IMR-90 (cell line): ENCODE results near the gene PRDM1. TPM values are rescaled to one million over a fixed set of nuclear protein-coding genes. Genes with fewer than 3 reads are reported as not detected.

ENCODE experiments used
- ATAC-seq: fragments of 200-7000 bp; cut with Tn5 transposase; 2 replicates; pipeline ENCODE4 v1.9.1; 2020; ENCODE audit warnings: low read depth, mild to moderate bottlenecking, moderate library complexity
- BruUV-seq: library from RNA; stranded (reverse); fragments of 400-500 nt; replicated peaks from 2 replicates; lab custom pipeline; 2021; lab: Mats Ljungman, UMichigan
- CTCF ChIA-PET: fragments of 300-600 bp; formaldehyde crosslinking; extraction: SDS; loops from one replicate; lab custom pipeline; 2021; ENCODE audit warnings: antibody characterized with exemption; lab: Yijun Ruan, JAX
- POLR2A ChIA-PET: fragments of 300-600 bp; sonication (Branson Sonifier 250); formaldehyde crosslinking; loops from one replicate; lab custom pipeline; 2022; ENCODE audit warnings: antibody characterized with exemption; ENCODE audit not compliant: unreplicated experiment; lab: Charles Lee
- DNase-seq: peaks from one replicate; pipeline ENCODE4 v3.0.0; 2013
- H2AFZ ChIP-seq: replicated peaks from 2 replicates; pipeline ENCODE3; 2013; ENCODE audit warnings: low read length, mild to moderate bottlenecking; ENCODE audit not compliant: poor library complexity
- H2AK5ac ChIP-seq: 2 replicates; pipeline ENCODE4 v1.6.1; 2013; ENCODE audit warnings: low read depth, low read length, inconsistent platforms
- H2AK9ac ChIP-seq: replicated peaks from 2 replicates; pipeline ENCODE3; 2013; ENCODE audit warnings: mild to moderate bottlenecking, low read depth, low read length, moderate library complexity; ENCODE audit not compliant: poor library complexity
- H2BK120ac ChIP-seq: 2 replicates; pipeline ENCODE4 v1.6.1; 2013; ENCODE audit warnings: low read depth, low read length, inconsistent platforms
- H2BK15ac ChIP-seq: 3 replicates; pipeline ENCODE4 v1.6.1; 2013; ENCODE audit warnings: low read depth, low read length, inconsistent platforms
- H2BK20ac ChIP-seq: 2 replicates; pipeline ENCODE4 v1.6.1; 2013; ENCODE audit warnings: low read depth, mild to moderate bottlenecking, inconsistent platforms, low read length, moderate library complexity
- H2BK5ac ChIP-seq: 2 replicates; pipeline ENCODE4 v1.6.1; 2013; ENCODE audit warnings: mild to moderate bottlenecking, low read depth, low read length, inconsistent platforms; ENCODE audit not compliant: poor library complexity, severe bottlenecking
- H3K14ac ChIP-seq: replicated peaks from 2 replicates; pipeline ENCODE4 v1.6.1; 2013; ENCODE audit warnings: low read depth, low read length, inconsistent platforms
- H3K18ac ChIP-seq: 2 replicates; pipeline ENCODE4 v1.6.1; 2013; ENCODE audit warnings: low read depth, low read length, control low read depth
- H3K23ac ChIP-seq: 2 replicates; pipeline ENCODE4 v1.6.1; 2013; ENCODE audit warnings: low read depth, low read length, inconsistent platforms
- H3K27ac ChIP-seq: 2 replicates; pipeline ENCODE4 v1.5.1; 2013; ENCODE audit warnings: mild to moderate bottlenecking, control low read depth, low read length; ENCODE audit not compliant: insufficient read depth
- H3K27me3 ChIP-seq: 2 replicates; pipeline ENCODE4 v1.6.1; 2013; ENCODE audit warnings: low read length; ENCODE audit not compliant: control insufficient read depth, insufficient read depth
- H3K36me3 ChIP-seq: 2 replicates; pipeline ENCODE4 v1.6.1; 2013; ENCODE audit warnings: low read length, mixed read lengths; ENCODE audit not compliant: control insufficient read depth, insufficient read depth
- H3K4ac ChIP-seq: 2 replicates; pipeline ENCODE4 v1.6.1; 2013; ENCODE audit warnings: low read depth, low read length, inconsistent platforms
- H3K4me1 ChIP-seq: 2 replicates; pipeline ENCODE4 v1.6.1; 2013; ENCODE audit warnings: low read length, mixed read lengths; ENCODE audit not compliant: control insufficient read depth, insufficient read depth
- H3K4me2 ChIP-seq: 2 replicates; pipeline ENCODE4 v1.6.1; 2013; ENCODE audit warnings: low read depth, mild to moderate bottlenecking, control low read depth, low read length, moderate library complexity
- H3K4me3 ChIP-seq: 2 replicates; pipeline ENCODE4 v1.5.1; 2013; ENCODE audit warnings: low read depth, mild to moderate bottlenecking, control low read depth, low read length, moderate library complexity; ENCODE audit not compliant: insufficient read depth
- H3K56ac ChIP-seq: 2 replicates; pipeline ENCODE4 v1.6.1; 2013; ENCODE audit warnings: low read length, inconsistent platforms; ENCODE audit not compliant: insufficient read depth; ENCODE audit errors: extremely low read depth
- H3K79me1 ChIP-seq, 2 experiments: 2 replicates each; pipeline ENCODE4 v1.6.1; 2013; ENCODE audit warnings: low read length in 2 of 2, inconsistent platforms in 1 of 2, low read depth in 1 of 2
- H3K9ac ChIP-seq: 2 replicates; pipeline ENCODE4 v1.6.1; 2013; ENCODE audit warnings: low read depth, low read length, control low read depth
- H3K9me1 ChIP-seq: 2 replicates; pipeline ENCODE4 v1.6.1; 2013; ENCODE audit warnings: low read length, inconsistent platforms; ENCODE audit not compliant: insufficient read depth
- H3K9me3 ChIP-seq: 2 replicates; pipeline ENCODE4 v1.6.1; 2013; ENCODE audit warnings: low read length; ENCODE audit not compliant: control insufficient read depth, insufficient read depth
- H4K20me1 ChIP-seq: 2 replicates; pipeline ENCODE4 v1.6.1; 2013; ENCODE audit warnings: low read length, inconsistent platforms; ENCODE audit not compliant: insufficient read depth
- H4K5ac ChIP-seq: 2 replicates; pipeline ENCODE4 v1.6.1; 2013; ENCODE audit warnings: mild to moderate bottlenecking, low read depth, low read length, control low read depth
- H4K8ac ChIP-seq, 2 experiments: 2 replicates each; pipeline ENCODE4 v1.6.1; 2013; ENCODE audit warnings: low read depth in 2 of 2, low read length in 2 of 2, control low read depth in 1 of 2, inconsistent platforms in 1 of 2
- H4K91ac ChIP-seq: 2 replicates; pipeline ENCODE4 v1.6.1; 2013; ENCODE audit warnings: low read depth, low read length, inconsistent platforms; ENCODE audit not compliant: insufficient read depth
- CEBPB ChIP-seq: IDR thresholded peaks from 2 replicates; pipeline ENCODE4 v1.6.1; 2012; ENCODE audit warnings: low read depth, low read length, improper control_type of control experiment
- CTCF ChIP-seq: conservative IDR thresholded peaks from 2 replicates; pipeline ENCODE4 v1.5.1; 2012; ENCODE audit warnings: mild to moderate bottlenecking, low read depth, low read length, improper control_type of control experiment
- FOS ChIP-seq: fragments of 150-350 bp; IDR thresholded peaks from 2 replicates; pipeline ENCODE4 v1.6.1; 2016; ENCODE audit warnings: low read depth, low read length
- MAFK ChIP-seq: IDR thresholded peaks from 2 replicates; pipeline ENCODE4 v1.6.1; 2012; ENCODE audit warnings: low read depth, low read length, improper control_type of control experiment
- MXI1 ChIP-seq: IDR thresholded peaks from 2 replicates; pipeline ENCODE4 v1.6.1; 2012; ENCODE audit warnings: low read depth, mild to moderate bottlenecking, low read length, moderate library complexity, borderline replicate concordance
- NFE2L2 ChIP-seq: fragments of 150-350 bp; IDR thresholded peaks from 2 replicates; pipeline ENCODE4 v1.6.1; 2016; ENCODE audit warnings: low read depth, mild to moderate bottlenecking, low read length
- RAD21 ChIP-seq: IDR thresholded peaks from 2 replicates; pipeline ENCODE4 v1.6.1; 2012; ENCODE audit warnings: low read length, improper control_type of control experiment
- SMC3 ChIP-seq: fragments of 150-350 bp; IDR thresholded peaks from 2 replicates; pipeline ENCODE4 v1.6.1; 2016; ENCODE audit warnings: low read depth, mild to moderate bottlenecking, antibody characterized with exemption, low read length, moderate library complexity
- WGBS, 2 experiments: methylation state at CpG; one replicate each; pipeline versions ENCODE4 v1.1.5 to v1.1.7; 2013; ENCODE audit warnings: missing lambda C conversion rate in 2 of 2; ENCODE audit not compliant: insufficient read length in 1 of 2; ENCODE audit errors: extremely low coverage in 2 of 2; 5-methylcytosine and 5-hydroxymethylcytosine counted together
- dilution Hi-C: fragments of 300-500 bp; cut with HindIII; formaldehyde crosslinking; loops from one replicate; pipeline ENCODE4 v1.14.3; 2018; ENCODE audit warnings: low sequenced_read_pairs; ENCODE audit not compliant: unreplicated experiment
- in situ Hi-C: fragments of 300-500 bp; cut with MboI; formaldehyde crosslinking; loops from 3 replicates; pipeline ENCODE4 v1.14.3; 2019; ENCODE audit warnings: low sequenced_read_pairs, inconsistent platforms, mixed read lengths
- intact Hi-C: fragments of 100-400 bp; cut with micrococcal nuclease; formaldehyde crosslinking; loops from 2 replicates; pipeline ENCODE4 v1.10.0; 2022
- polyA plus RNA-seq, 3 experiments: library from polyadenylated mRNA; depleted of rRNA; stranded (reverse); fragments of >200 nt; gene quantifications; 2 replicates each; pipeline ENCODE4 v1.2.3, GENCODE V29; 2012; ENCODE audit warnings: low replicate concordance in 1 of 3
- total RNA-seq: library from RNA; depleted of rRNA; stranded (reverse); fragments of >200 nt; gene quantifications from 2 replicates; pipeline ENCODE4 v1.2.3, GENCODE V29; 2012

The PRDM1 gene
- total and polyA plus RNA-seq, 2 of the 4 experiments (the other 2 are of a cell fraction) = 2.3 to 3.0 TPM

GRCh38 chr6:106084106-106084988 is 1.8 kb upstream of the PRDM1 start:
- Histone ChIP-seq H2AFZ (peak overlapping the region; percentile 24), H3K27ac (peak overlapping the region; percentile 85), H3K23ac (peak overlapping the region; percentile 36; the same call in 1 of the 2 replicates), H2BK15ac (peak overlapping the region; percentile 71; the same call in 2 of the 3 replicates), H3K9me3 (no peaks in the 10 kb centered on the region), H2BK20ac (peak overlapping the region; percentile 53; the same call in 1 of the 2 replicates), H4K20me1 (no peaks in the 10 kb centered on the region; the same call in 1 of the 2 replicates), H3K9me1 (peaks cover 4% of the 10 kb centered on the region), H3K56ac (peak overlapping the region; percentile 61; the same call in 1 of the 2 replicates), H3K27me3 (no peaks in the 10 kb centered on the region), H2BK5ac (peak overlapping the region; percentile 92), H3K9ac (no peak overlapping the region), H2AK9ac (no peak overlapping the region), H3K4me3 (no peak overlapping the region), H3K36me3 (no peaks in the 10 kb centered on the region), H3K4me2 (peak overlapping the region; percentile 37), H2BK120ac (peak overlapping the region; percentile 71), H3K4ac (peak overlapping the region; percentile 74), H3K4me1 (peaks cover 20% of the 10 kb centered on the region), H4K5ac (peak overlapping the region; percentile 27), H2AK5ac (peak overlapping the region; percentile 89; the same call in 1 of the 2 replicates), H4K91ac (peak overlapping the region; percentile 55), H3K79me1 (peaks cover 10 to 11% of the 10 kb centered on the region in 2 experiments; a peak in 2 of 4 replicates), H3K14ac (peak overlapping the region; percentile 54), H3K18ac (peak overlapping the region; percentile 21), H4K8ac (peak overlapping the region in 1 of 2 experiments; percentile 58; a peak in 2 of 4 replicates)
- ATAC-seq (peak; percentile 42), DNase-seq (peak; percentile 92)
- POLR2A ChIA-PET = no interaction called here
- intact Hi-C loops = loop anchor here (2.0 to 10.0 kb wide), 3 partner anchors 47 to 352 kb away; no protein-coding TSS in a partner anchor
- dilution Hi-C loops = no loop called here
- in situ Hi-C loops = loop anchor here (5.0 kb wide), 1 partner anchor 602 kb away; no protein-coding TSS in a partner anchor
- no TSS peak for BruUV-seq
- CTCF ChIA-PET = interaction anchor here (0.6 to 1.4 kb wide), 7 partner anchors 46 to 653 kb away, joined by 3 to 5 read pairs (median 4); no protein-coding TSS in a partner anchor
- no CpG with 5 or more reads among the region's 5 CpGs for WGBS, 2 experiments
- no peak for TF ChIP-seq MXI1
- TF ChIP-seq MAFK = peak; percentile 99
- peak; percentile 68 for TF ChIP-seq CTCF
- no peak for TF ChIP-seq NFE2L2
- peak; percentile 35 for TF ChIP-seq SMC3
- TF ChIP-seq CEBPB = peak; percentile 46; the same call in 1 of the 2 replicates
- peak; percentile 75 for TF ChIP-seq RAD21
- peak; percentile 13; the same call in 1 of the 2 replicates for TF ChIP-seq FOS
